Endometrial microvascular endothelial cells (primary cell): ENCODE measurements around the gene SNCG. TPM values are rescaled to one million over a fixed set of nuclear protein-coding genes. Genes with fewer than 3 reads are reported as not detected.
"Not testable (repeated sequence)": the region's sequence is repeated elsewhere in the genome, so short reads cannot be mapped to it uniquely, and the experiment has no call there.

Experiments
- in situ Hi-C: cut with HindIII; loops from 2 replicates; pipeline ENCODE4 v1.10.0; 2017; ENCODE audit warnings: low sequenced_read_pairs, low pct_unique_long_range_greater_than_20kb; ENCODE audit errors: inconsistent ontology term
- total RNA-seq: library from RNA; depleted of rRNA; stranded (reverse); fragments of >200 nt; gene quantifications from one replicate; pipeline ENCODE4 v1.2.3, GENCODE V29; 2015; ENCODE audit errors: inconsistent ontology term

Gene SNCG
- total RNA-seq, 1 donor from 2014 or later = 87.7 TPM

DNA sequence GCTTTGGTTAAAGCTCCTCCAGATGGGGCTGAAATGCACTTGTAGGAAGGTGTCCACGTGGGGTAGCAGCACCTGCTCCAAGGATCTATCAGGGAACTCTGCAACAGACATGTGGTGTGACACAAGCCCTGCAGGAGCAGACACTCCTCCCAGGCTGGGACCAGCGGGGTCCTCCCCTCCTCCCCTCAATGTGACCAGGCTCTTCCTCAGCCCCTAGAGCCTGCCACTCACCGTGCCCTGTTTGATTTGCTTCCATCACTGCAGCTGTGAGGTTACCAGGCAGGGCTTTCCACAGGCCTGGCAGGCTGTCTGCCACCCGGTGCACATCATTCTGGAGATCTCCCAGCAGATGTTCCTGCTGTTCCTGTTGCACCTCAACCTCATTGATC, 14.4 kb upstream of the SNCG start:
- in situ Hi-C loops = no loop called here

DNA sequence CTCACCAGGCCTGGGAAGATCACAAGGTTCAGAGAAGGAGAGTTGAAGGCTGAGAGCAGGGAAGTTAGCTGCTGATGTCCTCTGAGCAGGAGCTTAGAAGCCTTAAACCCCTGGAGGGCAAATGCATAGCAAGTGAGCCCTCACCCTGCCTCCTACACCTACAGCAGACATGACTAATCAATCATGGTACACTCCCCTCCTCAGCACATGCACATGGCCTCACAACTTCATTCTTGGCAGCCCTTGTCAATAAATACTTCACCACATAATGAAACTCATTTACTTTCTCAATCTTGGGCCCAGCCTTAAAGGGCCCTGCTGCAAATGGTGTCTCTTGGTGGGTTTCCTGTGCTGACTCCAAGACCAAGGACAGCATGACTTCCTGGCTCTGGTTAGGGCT, 13.9 kb upstream of the SNCG start:
- in situ Hi-C loops = no loop called here

DNA sequence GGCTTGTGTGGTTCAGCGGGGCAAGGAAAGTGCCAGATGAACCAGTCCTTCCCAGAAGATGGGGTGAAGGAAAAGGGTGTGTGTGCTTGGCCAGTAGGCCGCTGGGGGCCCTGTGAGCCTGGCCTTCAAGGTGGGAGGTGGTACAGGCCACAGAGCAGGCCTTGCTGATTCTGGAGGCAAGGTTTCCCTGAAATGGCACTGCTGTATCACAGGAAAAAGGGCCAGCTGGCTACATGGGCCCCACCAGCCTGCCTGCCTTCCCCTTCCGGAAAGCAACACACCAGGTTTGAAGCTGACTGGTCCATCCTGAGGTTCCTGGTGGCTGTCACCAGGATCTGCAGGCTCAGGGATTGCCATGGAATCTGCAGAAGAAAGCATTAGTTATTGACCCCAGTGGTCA, 13.5 kb upstream of the SNCG start:
- in situ Hi-C loops = no loop called here

DNA sequence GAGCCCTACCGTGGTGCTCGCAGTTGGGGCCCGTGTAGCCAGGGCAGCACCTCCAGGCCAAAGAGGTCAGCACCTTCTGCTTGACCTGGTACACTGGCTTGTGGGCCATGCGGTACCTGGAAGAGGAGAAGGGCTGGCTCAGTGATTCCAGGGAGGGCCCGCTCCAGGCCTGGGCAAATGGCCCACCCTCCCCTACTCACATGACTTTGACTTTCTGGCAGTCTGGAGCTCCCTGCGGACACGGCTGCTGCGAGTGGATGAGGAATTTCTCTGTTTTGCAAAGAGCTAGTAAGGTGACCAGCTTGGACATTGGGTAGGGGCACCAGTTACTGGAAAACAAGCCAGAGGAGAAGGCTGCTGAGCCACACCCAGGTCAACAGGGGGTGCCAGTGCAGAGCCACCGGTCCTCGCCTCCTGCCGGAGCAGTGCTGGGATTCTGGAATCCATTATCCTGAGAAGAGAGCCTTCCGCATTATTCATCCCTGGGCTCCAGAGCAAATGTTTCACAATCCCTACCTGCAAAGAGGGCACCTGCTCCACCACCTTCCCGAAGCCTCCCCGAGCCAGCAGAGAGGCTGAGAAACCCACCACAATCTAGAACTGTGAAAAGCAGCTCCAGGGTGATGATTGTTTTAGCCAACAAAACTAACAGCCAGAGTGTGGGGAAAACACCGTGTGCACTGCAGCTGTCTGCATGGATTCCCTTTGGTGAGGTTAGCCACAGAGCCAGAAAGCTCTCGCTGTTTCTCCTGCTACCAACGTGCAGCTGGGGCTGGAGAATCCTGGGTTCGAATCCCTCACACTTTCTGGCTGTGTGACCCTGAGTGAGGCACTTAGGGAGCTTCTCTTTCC, 12.8 kb upstream of the SNCG start:
- in situ Hi-C loops = no loop called here

DNA sequence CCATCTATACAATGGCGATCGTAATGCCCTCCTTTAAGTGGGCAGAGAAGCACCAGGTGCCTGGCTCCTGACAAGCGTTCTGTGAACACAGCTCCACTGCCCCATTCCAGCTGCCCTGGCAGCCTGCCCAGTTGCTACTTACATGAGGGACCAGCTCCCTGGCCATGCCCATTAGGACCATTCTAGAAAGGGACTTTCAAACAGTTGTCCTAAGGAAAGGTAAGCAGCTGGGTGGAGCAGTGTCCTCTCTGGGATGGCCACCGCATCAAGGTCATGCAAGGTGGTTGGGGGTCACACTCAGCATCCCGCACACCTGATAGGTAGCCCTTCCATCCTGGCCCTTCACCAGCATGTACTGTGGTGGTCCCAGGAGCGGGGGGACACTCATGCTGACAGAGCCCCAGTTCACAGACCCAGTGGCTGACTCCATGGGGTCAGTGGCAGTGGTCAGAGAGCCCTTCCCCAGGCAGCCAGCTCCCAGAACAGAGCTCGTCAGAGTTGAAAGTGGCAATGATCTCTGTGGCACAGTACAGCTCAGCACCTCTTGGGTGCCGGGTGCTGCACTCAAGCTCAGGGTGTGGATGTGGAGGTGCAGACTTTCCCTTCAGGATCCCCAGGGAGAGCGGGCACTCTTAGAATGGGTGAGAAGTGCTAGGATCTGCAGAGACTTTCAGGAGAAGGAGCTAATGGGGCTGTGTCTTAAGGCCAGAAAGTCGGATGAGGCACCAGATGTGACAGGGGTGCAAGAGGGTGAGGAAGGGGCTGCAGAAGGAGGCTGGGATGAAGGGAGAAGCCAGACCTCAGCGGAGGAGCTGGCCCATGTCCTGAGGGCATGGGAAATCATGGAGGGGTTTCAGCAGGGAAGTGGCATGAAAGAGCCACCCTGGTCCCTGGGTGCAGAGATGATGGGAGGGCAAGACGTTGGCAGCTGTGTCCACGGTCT, 11.9 kb upstream of the SNCG start:
- in situ Hi-C loops = no loop called here

DNA sequence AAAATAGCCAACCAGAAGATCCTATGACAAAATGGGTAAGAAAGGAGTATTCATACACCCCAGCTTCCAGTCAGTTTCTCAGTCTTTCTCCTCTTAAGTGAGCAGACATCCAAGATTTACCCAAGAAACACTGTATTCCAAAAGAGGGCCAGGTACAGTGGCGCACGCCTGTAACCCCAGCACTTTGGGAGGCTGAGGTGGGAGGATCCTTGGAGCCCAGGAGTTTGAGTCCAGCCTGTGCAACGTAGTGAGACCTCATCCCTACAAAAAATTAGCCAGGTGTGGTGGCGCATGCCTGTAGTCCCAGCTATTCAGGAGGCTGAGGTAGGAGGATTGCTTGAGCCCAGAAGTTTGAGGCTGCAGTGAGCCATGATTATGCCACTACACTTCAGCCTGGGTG, 10.6 kb upstream of the SNCG start:
- in situ Hi-C loops = not testable (repeated sequence)

DNA sequence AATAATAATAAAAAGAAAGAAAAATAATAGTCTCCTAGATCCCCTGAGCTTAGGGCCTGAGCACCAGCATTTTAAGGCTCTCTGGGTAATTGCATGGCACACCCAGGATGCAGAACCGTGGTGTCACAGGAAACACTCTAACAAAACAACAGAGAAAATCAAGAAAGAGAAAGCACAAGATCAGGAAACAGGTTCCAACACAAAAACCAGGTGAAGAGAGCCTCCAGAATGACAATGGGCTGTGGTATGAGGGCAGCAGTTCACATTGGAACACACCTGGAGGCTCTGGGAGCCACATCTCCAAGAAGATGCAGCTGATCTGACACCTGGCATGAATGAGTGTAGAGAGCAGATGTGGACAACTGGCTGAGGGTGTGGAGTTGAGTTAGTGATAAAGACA, 8.1 kb upstream of the SNCG start:
- in situ Hi-C loops = no loop called here

DNA sequence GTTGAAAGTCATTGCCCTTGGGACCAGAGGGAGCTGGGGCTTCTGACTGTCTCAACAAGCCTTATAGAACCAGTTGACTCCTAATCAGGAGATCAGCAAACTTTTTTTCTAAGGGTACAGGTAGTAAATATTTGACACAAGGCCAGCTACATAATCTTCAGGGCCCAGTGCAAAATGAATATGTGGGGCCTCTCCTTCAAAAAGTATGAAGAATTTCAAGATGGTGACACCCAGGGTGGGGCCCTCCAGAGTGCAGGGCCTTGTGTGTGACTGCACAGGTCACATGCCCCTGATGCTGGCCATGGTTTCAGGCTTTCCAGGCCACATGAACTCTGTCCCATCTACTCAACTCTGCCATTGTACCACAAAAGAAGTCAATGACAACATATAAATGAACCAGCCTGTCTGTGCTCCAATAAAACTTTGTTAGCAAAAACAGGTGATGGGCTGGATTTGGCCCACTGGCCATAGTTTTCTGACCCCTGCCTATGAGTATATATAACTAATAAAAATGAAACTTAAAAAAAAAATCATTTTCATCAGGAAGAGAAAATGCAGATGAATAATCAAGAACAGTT, 7.1 kb upstream of the SNCG start:
- in situ Hi-C loops = no loop called here

DNA sequence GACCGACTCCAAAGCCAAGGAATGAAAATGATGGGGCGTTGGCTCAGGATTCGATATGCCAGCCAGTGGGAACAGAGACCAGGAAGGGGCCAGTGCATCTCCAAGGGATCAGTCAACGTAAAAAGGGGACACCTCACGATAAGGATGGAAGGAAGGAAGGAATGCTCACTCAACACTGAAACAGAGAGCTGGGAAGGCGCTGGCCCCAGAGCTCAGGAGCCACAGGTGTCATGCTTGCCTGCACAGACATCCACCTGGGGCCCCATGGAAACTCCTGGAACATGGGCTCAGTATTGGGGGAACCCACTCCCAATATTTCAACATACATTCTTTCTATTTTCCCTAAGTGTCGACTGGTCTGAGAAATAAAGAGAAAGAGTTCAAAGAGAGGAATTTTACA, 6.3 kb upstream of the SNCG start:
- in situ Hi-C loops = no loop called here

DNA sequence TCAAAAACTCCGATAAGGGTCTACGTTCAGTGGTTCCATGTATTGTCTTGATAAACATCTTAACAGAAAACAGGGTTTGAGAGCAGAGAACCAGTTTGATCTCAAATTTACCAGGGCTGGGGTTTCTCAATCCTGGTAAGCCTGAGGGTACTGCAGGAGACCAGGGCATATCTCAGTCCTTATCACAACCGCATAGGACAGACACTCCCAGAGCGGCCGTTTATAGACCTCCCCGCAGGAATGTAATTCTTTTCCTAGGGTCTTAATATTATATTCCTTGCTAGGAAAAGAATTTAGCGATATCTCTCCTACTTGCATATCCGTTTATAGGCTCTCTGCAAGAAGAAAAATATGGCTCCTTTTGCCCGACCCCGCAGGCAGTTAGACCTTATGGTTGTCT, 5.7 kb upstream of the SNCG start:
- in situ Hi-C loops = not testable (repeated sequence)

DNA sequence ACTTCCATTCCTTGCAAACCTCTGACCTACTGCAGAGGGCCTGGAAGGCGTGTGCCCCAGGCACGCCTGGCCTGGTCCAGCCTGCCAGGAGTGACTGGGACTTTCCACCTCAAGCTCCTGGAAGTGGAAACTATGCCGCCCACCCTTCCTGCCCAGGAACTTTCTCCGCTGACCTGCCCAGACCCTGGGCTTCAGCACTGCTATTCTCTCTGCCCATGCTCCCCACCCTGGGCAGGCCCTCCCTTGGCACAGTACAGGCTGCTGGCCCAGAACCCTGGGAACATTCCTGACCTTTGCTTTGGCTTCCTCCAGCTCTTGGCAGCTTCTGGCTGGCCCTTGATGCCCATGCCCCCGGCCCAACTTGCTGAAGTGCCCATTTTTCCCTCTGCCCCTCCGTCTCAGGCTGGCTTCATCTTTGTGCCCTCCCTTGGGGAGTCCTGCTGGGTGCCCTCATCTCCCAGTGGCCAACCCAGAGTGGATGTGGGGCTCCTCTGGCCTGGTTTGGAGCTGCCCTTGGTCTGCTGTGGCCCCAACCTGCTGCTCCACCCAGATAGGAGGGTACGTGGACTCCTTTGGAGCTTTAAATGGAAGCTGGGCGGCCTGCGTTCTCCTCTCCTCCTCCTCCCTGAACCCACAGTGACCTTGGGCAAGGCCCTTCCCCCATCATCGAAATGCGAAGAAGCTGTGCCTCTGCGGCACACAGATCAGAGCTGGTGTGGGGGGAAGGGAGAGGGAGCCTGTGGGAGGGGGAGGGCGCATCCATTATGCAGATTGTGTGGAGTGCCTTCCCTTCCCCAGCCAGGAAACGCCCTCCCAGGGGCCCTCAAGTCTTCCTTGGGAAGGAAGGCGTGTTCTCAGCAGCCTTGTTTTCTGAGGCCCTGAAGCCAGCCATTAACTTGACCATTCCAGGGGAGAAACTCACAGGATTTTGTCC, 4.4 kb upstream of the SNCG start:
- in situ Hi-C loops = no loop called here

DNA sequence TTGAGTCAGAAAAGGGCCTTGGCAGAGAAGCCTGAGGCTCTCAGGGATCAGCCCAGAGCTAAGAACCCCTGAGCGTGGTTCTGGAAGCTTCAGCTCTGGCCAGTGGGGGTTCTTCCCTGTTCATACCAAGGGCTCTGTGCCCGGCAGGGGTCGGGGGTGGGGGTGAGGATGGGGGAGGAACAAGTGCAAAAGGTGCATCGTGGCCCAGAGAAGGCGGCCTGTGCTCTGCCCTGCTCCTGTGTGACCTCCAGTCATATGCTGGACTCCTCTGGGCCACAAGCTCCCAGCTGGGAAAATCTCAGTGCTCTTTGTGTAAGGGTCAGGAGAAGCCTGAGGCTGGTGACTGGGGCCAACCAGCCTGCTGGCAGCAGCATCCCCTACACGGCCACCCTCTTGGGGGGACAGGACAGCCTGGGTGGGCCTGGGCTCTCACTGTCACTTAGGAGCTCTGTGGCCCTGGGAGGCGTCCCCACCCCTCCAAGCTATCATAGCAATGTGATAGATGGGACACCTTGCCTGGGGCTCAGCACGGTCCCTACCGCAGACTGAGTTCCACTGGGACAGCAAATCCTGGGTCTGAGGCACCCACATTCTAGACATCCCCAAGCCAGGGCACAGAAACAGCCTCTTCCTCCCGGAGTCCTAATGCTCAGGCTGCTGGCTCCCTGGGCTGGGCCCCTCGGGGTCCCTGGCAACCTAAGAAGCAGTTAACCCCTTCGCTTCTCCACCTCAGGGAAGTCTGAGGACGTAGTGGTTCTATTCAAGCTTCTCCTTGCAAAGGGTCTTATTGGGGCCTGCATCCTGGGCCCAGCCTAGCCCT, 3.5 kb upstream of the SNCG start:
- in situ Hi-C loops = no loop called here

DNA sequence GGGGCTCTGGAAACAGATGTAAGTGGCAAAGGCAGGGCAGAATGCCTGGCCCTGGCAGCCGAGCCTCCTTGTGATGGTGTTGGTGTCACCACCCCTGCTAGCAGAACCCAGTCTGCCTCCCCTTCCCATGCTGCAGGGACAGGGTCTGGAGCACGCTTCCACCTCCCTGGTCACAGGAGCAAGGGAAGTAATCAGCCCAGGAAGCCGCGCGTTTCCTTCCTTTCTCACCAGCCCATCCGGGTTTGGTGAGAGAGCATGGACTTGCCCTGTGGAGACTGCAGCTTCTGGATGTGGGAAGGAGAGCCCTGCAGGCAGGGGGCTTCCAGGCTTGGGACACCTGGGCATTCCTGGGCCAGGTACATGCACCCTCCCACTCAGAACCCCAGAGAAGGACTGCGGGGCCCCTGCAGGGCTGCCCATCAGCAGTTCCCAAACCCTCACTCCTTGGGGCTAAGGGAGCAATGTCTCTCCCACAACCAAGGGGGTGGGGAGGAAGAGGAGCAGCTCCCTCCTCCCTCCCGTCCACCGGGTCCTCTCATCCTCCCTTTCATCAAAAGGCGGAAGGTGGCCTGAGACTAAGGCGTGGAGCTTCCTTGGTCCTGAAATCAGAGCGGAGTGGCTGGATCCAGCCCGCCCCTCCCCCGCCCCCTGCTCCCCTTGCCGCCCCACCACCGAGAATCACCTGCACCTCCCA, 2.8 kb upstream of the SNCG start:
- in situ Hi-C loops = no loop called here

DNA sequence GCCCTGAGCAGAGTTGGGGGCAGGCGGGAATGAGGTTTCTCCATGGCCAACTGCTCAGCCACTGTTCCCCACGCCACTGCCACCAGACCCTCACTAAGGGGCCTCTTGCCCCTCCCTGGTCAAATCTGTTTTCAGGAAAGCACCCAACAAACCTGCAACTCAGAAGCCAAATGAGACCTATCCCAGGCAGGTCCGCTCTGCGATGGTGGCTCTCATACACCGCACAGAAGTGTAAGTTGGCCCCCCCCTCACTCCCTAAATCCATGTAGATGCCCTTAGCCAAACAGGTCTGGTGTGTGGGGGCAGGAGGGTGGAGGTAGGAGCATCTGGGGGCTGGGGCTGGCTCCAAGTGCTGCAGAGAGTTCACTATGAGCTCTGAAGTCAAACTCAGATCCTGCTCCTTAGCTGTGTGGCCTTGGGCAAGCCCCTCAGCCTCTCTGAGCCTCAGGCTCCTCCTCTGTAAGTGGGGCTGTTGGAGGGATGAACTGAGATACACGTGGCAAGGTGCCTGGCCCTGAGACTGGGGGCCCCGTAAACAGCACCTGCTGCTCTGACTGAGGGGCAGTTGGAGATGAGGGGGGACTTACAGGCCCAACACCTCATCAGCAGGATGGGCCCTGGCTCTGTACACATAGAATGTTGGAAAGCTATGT, 2.1 kb upstream of the SNCG start:
- in situ Hi-C loops = no loop called here

DNA sequence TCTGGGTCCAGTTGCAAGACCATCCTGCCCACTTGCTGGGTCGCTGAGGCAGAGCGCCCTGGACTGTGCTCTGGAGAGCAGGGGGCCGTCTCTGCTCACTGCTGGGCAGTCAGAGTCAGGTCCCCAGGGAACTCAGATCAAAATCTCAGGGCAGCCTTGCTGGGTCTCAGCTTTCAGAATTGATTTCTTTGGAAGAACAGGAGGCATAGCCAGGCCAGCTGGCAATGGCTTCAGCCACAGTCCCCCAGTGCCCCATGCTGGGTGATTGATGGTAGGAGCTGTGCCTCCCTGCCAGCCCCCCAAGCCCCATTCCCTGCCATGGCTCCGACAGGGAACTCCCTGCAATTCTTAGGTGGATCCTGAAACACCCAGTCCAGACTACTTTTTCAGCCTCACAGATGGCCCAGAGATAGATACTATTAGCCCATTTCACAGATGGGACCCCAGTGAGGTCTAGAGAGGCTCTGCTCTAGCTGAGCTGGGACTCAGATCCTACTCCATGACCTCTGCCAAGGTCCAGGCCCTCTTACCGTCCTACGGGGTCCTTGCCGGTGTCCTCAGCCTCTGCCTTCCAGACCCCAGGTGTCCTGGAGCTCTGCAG, 1.5 kb upstream of the SNCG start:
- in situ Hi-C loops = no loop called here

DNA sequence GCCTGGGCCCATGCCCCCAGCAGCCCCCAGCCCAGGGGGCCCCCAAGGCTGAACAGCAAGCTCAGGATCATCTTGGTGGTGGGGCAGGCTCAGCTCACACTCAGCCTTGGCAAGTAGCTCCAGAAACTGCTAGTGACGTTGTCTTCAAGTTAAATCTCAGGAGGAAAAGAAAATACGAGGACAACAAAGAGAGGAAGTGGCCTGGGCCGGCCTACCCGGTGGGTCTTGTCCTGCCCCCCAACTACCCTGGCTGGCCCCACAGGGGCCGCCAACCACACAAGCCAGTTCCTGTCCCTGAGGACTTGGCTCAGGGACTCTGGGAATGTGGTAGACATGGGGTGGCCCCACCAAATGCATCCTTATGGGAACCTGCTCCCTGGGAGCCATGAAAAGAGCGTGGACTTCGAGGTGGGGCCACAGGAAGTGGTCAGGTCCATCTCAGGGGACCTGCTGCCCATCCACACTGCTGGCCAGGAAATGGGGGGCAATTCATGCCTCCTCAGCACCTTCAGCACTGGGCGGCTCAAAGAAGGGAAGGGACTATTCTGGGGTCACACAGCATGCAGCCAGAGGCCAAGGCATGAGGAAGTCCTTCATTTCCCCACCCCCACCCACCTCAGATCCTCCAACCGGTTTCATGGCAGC, 806 bp upstream of the SNCG start, which contains the start of gene MMRN2:
TSS of gene MMRN2 (minus strand) at position 145 of the 645 bp plus-strand sequence. CDS start at position 71, 74 bp downstream.
- in situ Hi-C loops = no loop called here
